HG02852 (cell line): ENCODE results near the gene VPS26C.
A peak's percentile ranks its signal among the peaks of the same experiment; 100 is the strongest.
"Not testable (repeated sequence)": the region's sequence is repeated elsewhere in the genome, so short reads cannot be mapped to it uniquely, and the experiment has no call there.

Experiments used
- ATAC-seq: cut with Tn5 transposase; IDR thresholded peaks from one replicate; pipeline ENCODE4 v1.9.1; 2021; ENCODE audit warnings: mild to moderate bottlenecking, moderate library complexity; ENCODE audit not compliant: unreplicated experiment

Gene VPS26C

GRCh38 chr21:37267269-37268185 is at the start of gene VPS26C:
Gene VPS26C, minus strand, starts transcription at chr21:37267334. Its CDS starts 40 bp downstream, at chr21:37267294.
- peak; percentile 89 for ATAC-seq

DNA sequence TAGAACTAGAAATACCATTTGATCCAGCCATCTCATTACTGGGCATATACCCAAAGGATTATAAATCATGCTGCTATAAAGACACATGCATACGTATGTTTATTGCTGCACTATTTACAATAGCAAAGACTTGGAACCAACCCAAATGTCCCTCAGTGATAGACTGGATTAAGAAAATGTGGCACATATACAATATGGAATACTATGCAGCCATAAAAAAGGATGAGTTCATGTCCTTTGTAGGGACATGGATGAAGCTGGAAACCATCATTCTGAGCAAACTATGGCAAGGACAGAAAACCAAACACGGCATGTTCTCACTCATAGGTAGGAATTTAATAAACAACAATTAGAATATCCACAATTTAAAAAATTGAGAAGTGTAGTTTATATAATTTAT is 48.9 kb upstream of the VPS26C start:
- ATAC-seq, result not testable (repeated sequence)

DNA sequence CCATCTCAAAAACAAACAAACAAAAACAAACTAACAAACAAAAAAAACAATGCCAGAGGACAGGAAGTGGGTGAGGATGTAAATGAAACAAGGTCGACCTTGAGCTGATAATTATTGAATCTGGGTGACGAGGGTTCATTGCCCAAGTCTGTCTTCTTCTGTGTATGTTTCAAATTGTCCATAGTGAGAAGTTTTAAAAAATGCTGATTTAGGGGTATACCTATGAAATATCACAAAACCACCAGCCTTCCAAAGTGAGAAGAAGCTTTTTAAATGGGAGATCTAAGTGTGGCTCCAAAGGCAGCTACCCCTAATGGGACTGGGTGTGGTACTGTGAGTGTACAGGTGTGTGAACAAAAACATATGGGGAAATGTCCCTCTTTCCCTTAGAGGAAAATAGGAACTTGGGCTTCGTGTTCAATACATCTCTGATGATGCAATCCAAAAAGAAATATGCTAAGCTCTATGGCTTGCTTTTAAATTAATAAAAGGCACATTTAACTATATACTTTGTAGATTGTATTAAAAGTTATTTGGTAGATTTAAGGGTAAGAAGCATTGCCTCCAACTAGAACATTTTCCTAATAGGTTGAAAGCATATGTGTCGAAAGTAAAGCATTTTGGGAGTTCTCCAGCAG is 33.1 kb upstream of the VPS26C start:
- no peak for ATAC-seq

DNA sequence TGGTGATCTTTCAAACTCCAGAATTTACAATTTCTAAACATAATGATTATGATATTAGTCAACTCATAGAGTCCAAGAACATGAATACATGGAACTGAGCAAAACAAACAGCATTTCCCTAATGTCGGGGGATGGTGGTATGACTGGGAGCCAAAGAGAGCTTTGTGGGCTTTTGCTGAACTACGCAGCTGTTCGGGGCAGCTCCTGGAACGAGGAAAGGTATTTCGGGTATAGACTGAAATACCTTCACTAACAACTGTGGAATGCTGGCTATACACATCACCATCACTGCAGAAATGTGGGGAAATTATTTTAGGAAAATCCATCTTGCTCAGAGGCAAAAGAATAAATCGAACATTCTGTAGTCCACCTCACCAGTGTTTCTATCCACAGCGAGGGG is 30.2 kb upstream of the VPS26C start:
- ATAC-seq, result no peak

DNA sequence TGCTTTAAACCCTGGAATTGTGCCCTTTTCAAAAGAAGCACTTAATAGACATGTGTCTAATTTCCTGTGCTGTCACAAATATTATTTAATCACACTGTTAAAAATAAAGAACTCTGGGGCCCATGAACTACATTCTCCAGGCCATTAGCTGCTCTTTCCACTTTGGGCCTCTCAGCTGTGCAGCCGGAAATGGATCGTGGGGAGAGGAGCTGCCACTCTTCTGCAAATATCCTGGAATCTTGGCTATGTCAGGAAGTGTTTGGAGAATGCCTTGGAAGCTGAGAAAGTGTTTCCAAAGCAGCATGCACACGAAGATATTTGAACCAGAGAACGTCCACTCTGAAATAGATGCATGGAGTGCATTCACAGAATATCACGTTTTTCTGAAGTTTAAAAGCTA is 27.5 kb upstream of the VPS26C start:
- no peak for ATAC-seq

DNA sequence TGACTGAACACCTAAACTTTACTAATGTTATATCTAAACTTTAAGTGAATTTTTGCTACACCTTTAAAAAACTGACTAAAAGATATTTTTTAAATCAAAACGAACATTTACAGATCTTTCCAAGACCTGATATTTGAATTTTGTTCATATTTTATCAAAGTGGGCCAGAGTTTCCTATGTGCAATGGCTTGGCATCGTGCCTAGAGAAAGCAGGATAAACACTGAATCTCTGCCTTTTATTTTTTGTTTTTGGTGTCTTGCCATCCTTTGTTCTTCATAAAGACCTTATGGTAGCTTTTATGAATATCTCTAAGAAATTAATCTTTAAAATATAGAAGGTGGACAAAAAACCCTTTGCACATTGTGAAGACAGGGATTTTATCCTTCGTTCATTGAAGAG is 25.8 kb upstream of the VPS26C start:
- no peak for ATAC-seq

- no peak for ATAC-seq
Observed at GRCh38 chr21:37292041-37292440, 24.9 kb upstream of the VPS26C start.

- ATAC-seq, result not testable (repeated sequence)
Observed at GRCh38 chr21:37283191-37283710, 16.1 kb upstream of the VPS26C start.

DNA sequence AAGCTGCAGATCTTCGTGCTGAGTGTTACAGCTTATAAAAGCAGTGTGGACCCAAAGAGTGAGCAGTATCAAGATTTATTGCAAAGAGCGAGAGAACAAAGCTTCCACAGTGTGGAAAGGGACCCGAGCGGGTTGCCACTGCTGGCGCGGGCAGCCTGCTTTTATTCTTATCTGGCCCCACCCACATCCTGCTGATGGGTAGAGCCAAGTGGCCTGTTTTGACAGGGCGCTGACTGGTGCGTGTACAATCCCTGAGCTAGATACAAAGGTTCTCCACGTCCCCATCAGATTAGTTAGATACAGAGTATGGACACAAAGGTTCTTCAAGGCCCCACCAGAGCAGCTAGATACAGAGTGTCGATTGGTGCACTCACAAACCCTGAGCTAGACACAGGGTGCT is 15.5 kb upstream of the VPS26C start:
- not testable (repeated sequence) for ATAC-seq

DNA sequence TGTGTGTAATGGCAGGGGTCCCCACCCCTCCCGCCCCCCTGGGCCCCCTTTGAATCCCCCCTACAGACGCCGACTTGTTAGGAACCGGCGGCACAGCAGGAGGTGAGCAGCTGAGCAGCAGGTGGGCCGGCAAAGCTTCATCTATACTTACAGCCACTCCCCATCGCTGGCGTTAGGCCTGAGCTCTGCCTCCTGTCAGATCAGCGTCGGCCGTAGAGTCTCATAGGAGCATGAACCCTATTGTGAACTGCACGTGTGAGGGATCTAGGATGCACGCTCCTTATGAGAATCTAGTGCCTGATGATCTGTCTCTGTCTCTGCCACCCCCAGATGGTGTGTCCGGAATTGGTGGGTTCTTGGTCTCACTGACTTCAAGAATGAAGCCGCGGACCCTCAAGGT is 14.9 kb upstream of the VPS26C start:
- no peak for ATAC-seq

DNA sequence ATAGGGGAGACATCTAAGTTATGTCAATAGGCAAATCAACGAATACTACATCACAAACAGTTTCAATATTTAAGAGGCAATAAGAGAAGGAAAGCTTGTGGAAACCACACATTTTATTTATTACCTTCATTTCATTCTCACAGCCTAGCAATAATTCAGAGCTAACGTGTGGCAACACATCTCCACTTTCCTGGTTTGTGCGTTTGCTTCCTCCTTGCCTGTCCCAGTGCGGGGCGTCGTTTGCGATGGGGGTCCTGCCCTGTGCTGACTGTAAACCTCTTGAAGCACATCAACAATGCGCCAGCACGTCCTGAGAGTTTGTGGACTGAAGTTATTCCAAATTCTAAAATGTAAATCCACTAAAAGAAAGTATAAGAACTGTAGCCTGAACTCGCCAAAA is 14.4 kb upstream of the VPS26C start:
- ATAC-seq, result no peak

GRCh38 chr21:37279271-37279670 is 12.1 kb upstream of the VPS26C start:
- not testable (repeated sequence) for ATAC-seq

DNA sequence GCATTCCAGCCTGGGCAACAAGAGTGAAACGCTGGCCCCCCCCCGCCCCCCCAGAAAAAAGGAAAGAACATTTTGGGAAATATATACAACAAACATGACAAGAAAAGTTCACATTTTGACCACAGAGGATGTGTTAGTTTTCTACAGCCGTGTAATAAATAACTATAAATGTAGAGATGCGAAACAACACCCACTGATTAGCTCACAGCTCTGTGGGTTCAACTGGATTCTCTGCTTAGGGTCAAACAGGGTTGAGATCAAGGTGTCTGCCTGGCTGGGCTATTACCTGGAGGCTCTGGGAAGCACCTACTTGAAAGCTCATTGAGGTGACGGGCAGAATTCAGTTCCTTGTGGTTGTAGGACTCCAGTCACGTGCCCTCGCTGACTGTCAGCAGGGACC is 11.1 kb upstream of the VPS26C start:
- no peak for ATAC-seq

- no peak for ATAC-seq
Observed at GRCh38 chr21:37276377-37276776, 9.2 kb upstream of the VPS26C start.

- ATAC-seq, result peak; percentile 72
Observed at GRCh38 chr21:37273911-37274690, 7.0 kb upstream of the VPS26C start.

GRCh38 chr21:37273440-37273839 is 6.3 kb upstream of the VPS26C start:
- no peak for ATAC-seq

GRCh38 chr21:37272897-37273296 is 5.8 kb upstream of the VPS26C start:
- no peak for ATAC-seq

GRCh38 chr21:37270576-37271365 is 3.6 kb upstream of the VPS26C start:
- ATAC-seq, result no peak

DNA sequence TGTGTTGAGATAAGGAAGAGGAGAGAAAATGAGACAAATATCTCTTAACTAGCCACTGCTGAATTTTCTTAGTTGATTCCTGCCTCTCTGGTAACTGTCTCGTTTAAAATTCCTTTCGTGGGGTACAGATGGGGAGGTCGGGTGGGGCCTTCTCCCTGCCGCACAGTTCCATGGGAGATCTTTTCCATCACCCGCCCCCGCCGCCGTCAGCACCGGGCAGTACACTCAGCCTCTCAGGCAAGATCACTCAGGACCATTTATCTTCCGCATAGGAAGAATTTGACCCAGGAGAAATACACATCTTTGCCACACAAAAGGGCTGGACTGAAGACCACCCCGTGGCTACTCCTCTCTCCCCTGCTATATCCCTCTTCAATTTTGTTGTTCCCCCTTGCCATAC is 2.3 kb upstream of the VPS26C start:
- no peak for ATAC-seq

- no peak for ATAC-seq
Observed at GRCh38 chr21:37268186-37268503, 1.0 kb upstream of the VPS26C start.
